Uterus (tissue), 2 donors: Measurements from ENCODE around the gene CREB5.

Source experiments
- CTCF ChIP-seq, 4 experiments: fragments of 200-600 bp in 2 of 4; fragments of 450-650 bp in 2 of 4; sonication (generic) in 2 of 4; IDR thresholded peaks; one replicate each; pipeline ENCODE4 v1.5.1; 2016 to 2019; ENCODE audit warnings: antibody characterized with exemption in 4 of 4, mild to moderate bottlenecking in 2 of 4, moderate library complexity in 1 of 4
- POLR2A ChIP-seq, 2 donors: fragments of 450-650 bp; IDR thresholded peaks; one replicate each; pipeline ENCODE4 v1.6.1; 2016; ENCODE audit warnings: antibody characterized with exemption in 2 of 2, mild to moderate bottlenecking in 1 of 2, moderate library complexity in 1 of 2

- TF ChIP-seq CTCF (IDR thresholded peaks at IDR 0.05) (no peak), POLR2A (IDR thresholded peaks at IDR 0.05) (no peak)
These were observed 362.1 kb downstream of the CREB5 start for GRCh38 chr7:28774261-28774988.
